GM13977 (cell line): ENCODE measurements around the gene OR8J1.

Source experiments
- DNase-seq: peaks from one replicate; pipeline ENCODE4 v3.0.0; 2012; ENCODE audit warnings: low spot score
- CTCF ChIP-seq: IDR thresholded peaks from 2 replicates; pipeline ENCODE4 v1.5.1; 2012; ENCODE audit warnings: mild to moderate bottlenecking, control low read depth; ENCODE audit not compliant: insufficient read depth; ENCODE audit errors: extremely low read depth, missing control alignments
- in situ Hi-C: fragments of 300-500 bp; cut with MboI; formaldehyde crosslinking; loops from one replicate; pipeline ENCODE4 v1.12.0; 2022; ENCODE audit warnings: low sequenced_read_pairs, low pct_unique_long_range_greater_than_20kb, mixed read lengths, inconsistent platforms; ENCODE audit not compliant: unreplicated experiment

Gene OR8J1

GRCh38 chr11:56353991-56354390 is at the start of gene OR8J1:
TSS of gene OR8J1 (plus strand) at chr11:56354291. CDS start at chr11:56360247, 5,956 bp downstream.
- in situ Hi-C loops = no loop called here
- TF ChIP-seq CTCF = no peak
- DNase-seq = no peak

GRCh38 chr11:56307836-56308235 is 46.3 kb upstream of the OR8J1 start:
- TF ChIP-seq CTCF = no peak
- no peak for DNase-seq
- in situ Hi-C loops = no loop called here

GRCh38 chr11:56314844-56315243 is 39.2 kb upstream of the OR8J1 start, which contains the start of gene OR8K3:
TSS of gene OR8K3 (plus strand) at chr11:56315144. CDS start at chr11:56318307, 3,163 bp downstream.
- no peak for TF ChIP-seq CTCF
- in situ Hi-C loops = no loop called here
- no peak for DNase-seq

GRCh38 chr11:56331861-56332491 is 22.1 kb upstream of the OR8J1 start:
- no peak for DNase-seq
- no peak for TF ChIP-seq CTCF
- in situ Hi-C loops = no loop called here

- DNase-seq = no peak
- no peak for TF ChIP-seq CTCF
- in situ Hi-C loops = no loop called here
Observed at GRCh38 chr11:56333156-56333555, 20.9 kb upstream of the OR8J1 start.

GRCh38 chr11:56340289-56340688 is 13.8 kb upstream of the OR8J1 start:
- DNase-seq = no peak
- TF ChIP-seq CTCF = no peak
- in situ Hi-C loops = no loop called here
